Measurements from ENCODE around the gene KIF5B.
"Not testable (repeated sequence)": the region's sequence is repeated elsewhere in the genome, so short reads cannot be mapped to it uniquely, and the experiment has no call there.

Gene KIF5B

DNA sequence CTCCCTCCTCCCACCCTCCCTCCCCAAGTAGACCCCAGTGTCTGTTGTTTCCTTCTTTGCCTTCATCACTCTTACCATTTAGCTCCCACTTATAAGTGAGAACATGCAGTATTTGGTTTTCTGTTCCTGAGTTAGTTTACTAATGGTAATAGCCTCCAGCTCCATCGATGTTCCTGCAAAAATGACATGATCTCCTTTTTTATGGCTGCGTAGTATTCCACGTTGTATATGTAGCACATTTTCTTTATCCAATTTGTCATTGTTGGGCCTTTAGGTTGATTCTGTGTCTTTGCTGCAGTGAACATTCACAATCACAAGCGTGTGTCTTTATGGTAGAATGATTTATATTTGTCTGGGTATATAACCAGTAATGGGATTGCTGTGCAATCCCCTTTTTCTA, 75.8 kb downstream of the KIF5B start:
- WGBS (ENCODE audit: insufficient coverage): 100% methylated on average over 3 of the region's 4 CpGs
- H3K27ac ChIP-seq (ENCODE audit: insufficient read depth in 1 of 2, low read depth in 1 of 2, low read length in 2 of 2, poor library complexity in 1 of 2, severe bottlenecking in 2 of 2): no peak overlapping the region
- H3K27me3 ChIP-seq (replicated peaks in 2 of 5; ENCODE audit: control insufficient read depth in 4 of 5, insufficient read depth in 5 of 5, low read length in 4 of 5): peaks cover 0 to 15% (median 0%) of the 10 kb centered on the region in 5 experiments
- no peaks in the 10 kb centered on the region for H3K36me3 ChIP-seq (ENCODE audit: control insufficient read depth in 4 of 4, insufficient read depth in 4 of 4, low read length in 3 of 4)
- no peak overlapping the region for H3K4me3 ChIP-seq (ENCODE audit: control insufficient read depth in 1 of 7, extremely low read depth in 1 of 7, insufficient read depth in 4 of 7, low read depth in 2 of 7, low read length in 6 of 7)
- H3K9me3 ChIP-seq (ENCODE audit: control extremely low read depth in 1 of 5, control insufficient read depth in 4 of 5, insufficient read depth in 2 of 5, low read depth in 1 of 5, low read length in 4 of 5): peaks cover 0 to 4% (median 0%) of the 10 kb centered on the region in 5 experiments
- POLR2A ChIA-PET: no interaction called here
- DNase-seq: no peak
- CTCF ChIA-PET: interaction anchor here (0.6 to 1.4 kb wide), 3 partner anchors 31 to 248 kb away, joined by 3 to 4 read pairs (median 3); no protein-coding TSS in a partner anchor
- H3K4me1 ChIP-seq (ENCODE audit: control extremely low read depth in 1 of 4, control insufficient read depth in 4 of 4, insufficient read depth in 4 of 4, low read length in 3 of 4): peaks cover 3 to 13% (median 10%) of the 10 kb centered on the region in 4 experiments

DNA sequence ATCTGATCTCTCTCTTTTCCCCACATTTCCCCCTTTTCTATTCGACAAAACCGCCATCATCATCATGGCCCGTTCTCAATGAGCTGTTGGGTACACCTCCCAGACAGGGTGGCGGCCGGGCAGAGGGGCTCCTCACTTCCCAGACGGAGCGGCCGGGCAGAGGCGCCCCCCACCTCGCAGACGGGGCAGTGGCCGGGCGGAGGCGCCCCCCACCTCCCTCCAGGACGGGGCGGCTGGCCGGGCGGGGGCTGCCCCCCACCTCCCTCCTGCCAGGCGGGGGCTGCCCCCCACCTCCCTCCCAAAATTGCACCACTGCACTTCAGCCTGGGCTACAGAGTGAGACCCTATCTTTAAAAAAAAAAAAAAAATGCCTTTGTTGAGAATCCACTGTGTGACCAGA, 77.2 kb downstream of the KIF5B start:
- 100% methylated on average over 5 of the region's 19 CpGs for WGBS (ENCODE audit: insufficient coverage)
- POLR2A ChIA-PET; H3K36me3 ChIP-seq (ENCODE audit: control insufficient read depth in 4 of 4, insufficient read depth in 4 of 4, low read length in 3 of 4); H3K27ac ChIP-seq (ENCODE audit: insufficient read depth in 1 of 2, low read depth in 1 of 2, low read length in 2 of 2, poor library complexity in 1 of 2, severe bottlenecking in 2 of 2); CTCF ChIA-PET; H3K9me3 ChIP-seq (ENCODE audit: control extremely low read depth in 1 of 5, control insufficient read depth in 4 of 5, insufficient read depth in 2 of 5, low read depth in 1 of 5, low read length in 4 of 5); DNase-seq; H3K4me3 ChIP-seq (ENCODE audit: control insufficient read depth in 1 of 7, extremely low read depth in 1 of 7, insufficient read depth in 4 of 7, low read depth in 2 of 7, low read length in 6 of 7): not testable (repeated sequence)
- Histone ChIP-seq H3K27me3 (replicated peaks in 2 of 5; ENCODE audit: control insufficient read depth in 4 of 5, insufficient read depth in 5 of 5, low read length in 4 of 5) (peaks cover 0 to 15% (median 0%) of the 10 kb centered on the region in 5 experiments), H3K4me1 (ENCODE audit: control extremely low read depth in 1 of 4, control insufficient read depth in 4 of 4, insufficient read depth in 4 of 4, low read length in 3 of 4) (peaks cover 3 to 13% (median 10%) of the 10 kb centered on the region in 4 experiments)

DNA sequence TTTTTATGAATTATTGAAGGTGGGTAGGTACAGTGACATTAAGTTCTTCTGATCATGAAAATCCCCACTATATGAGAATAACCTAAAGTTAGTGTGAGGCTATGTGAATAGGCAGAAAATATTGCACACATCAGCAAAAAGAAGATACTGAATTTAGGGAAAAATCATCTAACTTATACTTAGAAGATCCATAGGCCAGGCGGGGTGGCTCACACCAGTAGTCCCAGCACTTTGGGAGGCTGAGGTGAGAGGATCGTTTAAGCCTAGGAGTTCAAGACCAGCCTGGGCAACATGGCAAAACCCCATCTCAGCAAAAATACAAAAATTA, 78.1 kb downstream of the KIF5B start:
- ChIA-PET CTCF (interaction anchor here (0.6 to 1.1 kb wide), 2 partner anchors 55 to 356 kb away, joined by 3 read pairs; no protein-coding TSS in a partner anchor), POLR2A (no interaction called here)
- WGBS (ENCODE audit: insufficient coverage): 100% methylated on average over 1 of the region's 2 CpGs
- Histone ChIP-seq H3K36me3 (ENCODE audit: control insufficient read depth in 4 of 4, insufficient read depth in 4 of 4, low read length in 3 of 4) (no peaks in the 10 kb centered on the region), H3K9me3 (ENCODE audit: control extremely low read depth in 1 of 5, control insufficient read depth in 4 of 5, insufficient read depth in 2 of 5, low read depth in 1 of 5, low read length in 4 of 5) (peaks cover 0 to 4% (median 0%) of the 10 kb centered on the region in 5 experiments), H3K4me1 (ENCODE audit: control extremely low read depth in 1 of 4, control insufficient read depth in 4 of 4, insufficient read depth in 4 of 4, low read length in 3 of 4) (peaks cover 5 to 13% (median 10%) of the 10 kb centered on the region in 4 experiments), H3K27me3 (replicated peaks in 2 of 5; ENCODE audit: control insufficient read depth in 4 of 5, insufficient read depth in 5 of 5, low read length in 4 of 5) (peaks cover 0 to 10% (median 0%) of the 10 kb centered on the region in 5 experiments), H3K4me3 (ENCODE audit: control insufficient read depth in 1 of 7, extremely low read depth in 1 of 7, insufficient read depth in 4 of 7, low read depth in 2 of 7, low read length in 6 of 7) (no peak overlapping the region), H3K27ac (ENCODE audit: insufficient read depth in 1 of 2, low read depth in 1 of 2, low read length in 2 of 2, poor library complexity in 1 of 2, severe bottlenecking in 2 of 2) (no peak overlapping the region)
- DNase-seq: no peak

DNA sequence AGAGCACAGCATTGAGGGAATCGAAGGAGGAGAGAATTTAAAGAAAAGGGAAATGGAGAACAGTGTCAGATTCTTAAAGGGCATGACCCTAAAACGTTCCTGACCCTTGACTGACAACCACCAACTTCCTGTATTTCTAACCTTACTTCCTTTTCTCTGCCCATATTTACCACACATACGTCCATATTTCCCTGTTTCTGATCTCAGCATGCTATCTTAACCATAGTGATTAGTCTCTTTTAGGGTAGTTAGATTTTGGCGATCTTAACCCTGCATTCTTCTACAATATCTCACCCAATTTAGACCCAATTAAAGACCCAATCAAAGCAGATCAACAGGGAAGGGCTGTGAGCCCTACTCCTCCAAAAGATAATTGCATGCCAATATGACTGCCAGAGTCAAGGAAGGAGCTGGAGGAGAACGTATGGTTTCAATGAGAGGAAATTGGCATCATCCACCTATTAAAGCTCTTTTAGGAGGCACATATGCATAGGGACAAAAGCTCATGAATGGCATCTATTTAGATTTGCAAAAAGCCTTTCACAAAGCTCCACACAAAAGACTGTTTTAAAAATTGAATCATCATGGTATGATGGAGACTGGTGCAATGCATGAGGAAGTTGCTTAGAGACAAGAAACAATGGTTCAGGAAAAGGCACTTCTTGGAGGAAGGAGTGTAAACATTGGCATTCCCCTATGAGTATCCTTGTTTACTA, 78.6 kb downstream of the KIF5B start:
- Histone ChIP-seq H3K27ac (ENCODE audit: insufficient read depth in 1 of 2, low read depth in 1 of 2, low read length in 2 of 2, poor library complexity in 1 of 2, severe bottlenecking in 2 of 2) (no peak overlapping the region), H3K27me3 (replicated peaks in 2 of 5; ENCODE audit: control insufficient read depth in 4 of 5, insufficient read depth in 5 of 5, low read length in 4 of 5) (peaks cover 0 to 12% (median 0%) of the 10 kb centered on the region in 5 experiments), H3K36me3 (ENCODE audit: control insufficient read depth in 4 of 4, insufficient read depth in 4 of 4, low read length in 3 of 4) (no peaks in the 10 kb centered on the region), H3K9me3 (ENCODE audit: control extremely low read depth in 1 of 5, control insufficient read depth in 4 of 5, insufficient read depth in 2 of 5, low read depth in 1 of 5, low read length in 4 of 5) (peaks cover 0 to 4% (median 0%) of the 10 kb centered on the region in 5 experiments), H3K4me1 (ENCODE audit: control extremely low read depth in 1 of 4, control insufficient read depth in 4 of 4, insufficient read depth in 4 of 4, low read length in 3 of 4) (peaks cover 5 to 13% (median 10%) of the 10 kb centered on the region in 4 experiments), H3K4me3 (ENCODE audit: control insufficient read depth in 1 of 7, extremely low read depth in 1 of 7, insufficient read depth in 4 of 7, low read depth in 2 of 7, low read length in 6 of 7) (peak overlapping the region in 1 of 7 experiments; percentile 3)
- POLR2A ChIA-PET: no interaction called here
- CTCF ChIA-PET: interaction anchor here (0.6 to 1.1 kb wide), 3 partner anchors 55 to 356 kb away, joined by 3 read pairs; no protein-coding TSS in a partner anchor
- WGBS (ENCODE audit: insufficient coverage): 19% methylated on average over 3 of the region's 5 CpGs
- peak; percentile 60 to 89 (median 84) for DNase-seq

DNA sequence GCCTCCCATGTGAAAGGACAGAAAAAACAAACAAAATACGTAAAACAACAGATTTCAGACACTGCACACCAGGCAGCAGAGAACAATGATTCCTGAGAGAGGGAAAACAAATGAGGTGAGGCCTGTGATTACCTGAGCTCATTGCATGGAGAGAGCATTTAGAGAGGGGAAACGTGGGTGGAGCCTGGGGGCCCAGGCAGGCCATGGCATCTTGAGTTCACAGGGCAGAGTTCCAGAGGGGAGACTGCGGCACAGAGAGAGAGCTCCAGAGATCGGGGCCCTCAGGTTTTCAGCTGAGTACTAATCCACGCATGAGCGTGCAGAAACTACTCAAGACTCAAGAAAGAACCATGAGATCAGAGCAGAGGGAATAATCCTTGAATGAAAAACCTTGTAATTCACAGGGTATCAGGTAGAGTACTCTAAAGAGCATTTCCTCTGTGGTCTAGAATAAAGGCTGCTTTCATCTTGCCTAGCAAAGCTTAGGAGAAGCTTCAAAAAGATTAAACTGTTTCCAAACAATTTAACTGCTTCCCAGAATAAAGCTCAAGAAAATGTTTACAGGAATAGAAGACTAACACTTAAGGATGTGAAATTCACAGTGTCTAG, 81.0 kb downstream of the KIF5B start:
- H3K4me1 ChIP-seq (ENCODE audit: control extremely low read depth in 1 of 4, control insufficient read depth in 4 of 4, insufficient read depth in 4 of 4, low read length in 3 of 4): peaks cover 5 to 13% (median 10%) of the 10 kb centered on the region in 4 experiments
- DNase-seq: no peak
- 95% methylated on average over 5 of the region's 6 CpGs for WGBS (ENCODE audit: insufficient coverage)
- H3K27me3 ChIP-seq (replicated peaks in 2 of 5; ENCODE audit: control insufficient read depth in 4 of 5, insufficient read depth in 5 of 5, low read length in 4 of 5): peaks cover 0 to 15% (median 0%) of the 10 kb centered on the region in 5 experiments
- POLR2A ChIA-PET: no interaction called here
- H3K4me3 ChIP-seq (ENCODE audit: control insufficient read depth in 1 of 7, extremely low read depth in 1 of 7, insufficient read depth in 4 of 7, low read depth in 2 of 7, low read length in 6 of 7): no peak overlapping the region
- no peaks in the 10 kb centered on the region for H3K36me3 ChIP-seq (ENCODE audit: control insufficient read depth in 4 of 4, insufficient read depth in 4 of 4, low read length in 3 of 4)
- H3K27ac ChIP-seq (ENCODE audit: insufficient read depth in 1 of 2, low read depth in 1 of 2, low read length in 2 of 2, poor library complexity in 1 of 2, severe bottlenecking in 2 of 2): no peak overlapping the region
- H3K9me3 ChIP-seq (ENCODE audit: control extremely low read depth in 1 of 5, control insufficient read depth in 4 of 5, insufficient read depth in 2 of 5, low read depth in 1 of 5, low read length in 4 of 5): peaks cover 0 to 4% (median 0%) of the 10 kb centered on the region in 5 experiments
- CTCF ChIA-PET: no interaction called here

DNA sequence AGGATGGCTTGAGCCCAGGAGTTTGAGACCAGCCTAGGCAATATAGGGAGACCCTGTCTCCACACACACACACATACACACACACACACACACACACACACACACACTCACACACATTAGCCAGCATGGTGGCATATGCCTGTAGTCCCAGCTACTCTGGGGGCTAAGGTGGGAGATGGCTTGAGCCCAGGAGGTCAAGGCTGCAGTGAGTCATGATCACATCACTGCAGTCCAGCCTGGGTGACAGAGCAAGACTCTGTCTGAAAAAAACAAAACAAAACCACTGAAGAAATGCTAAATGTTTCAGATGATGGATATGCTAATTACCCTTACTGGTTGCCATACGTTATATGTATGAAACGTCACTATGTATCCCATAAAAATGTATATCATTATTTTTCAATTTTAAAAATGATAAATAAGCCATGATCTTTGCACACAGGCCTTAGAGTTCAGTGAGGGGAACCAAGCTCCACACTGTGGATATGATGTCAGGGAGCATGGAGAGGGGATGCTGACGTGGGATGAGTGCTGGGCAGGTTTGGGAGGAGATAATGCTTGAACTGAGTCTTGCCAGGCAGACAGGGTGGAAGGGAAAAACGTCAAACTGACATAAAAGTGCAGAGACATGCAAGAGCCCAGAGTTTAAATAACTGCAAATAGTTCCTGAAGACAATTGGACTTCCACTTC, 81.6 kb downstream of the KIF5B start:
- Histone ChIP-seq H3K4me3 (ENCODE audit: control insufficient read depth in 1 of 7, extremely low read depth in 1 of 7, insufficient read depth in 4 of 7, low read depth in 2 of 7, low read length in 6 of 7) (no peak overlapping the region), H3K9me3 (ENCODE audit: control extremely low read depth in 1 of 5, control insufficient read depth in 4 of 5, insufficient read depth in 2 of 5, low read depth in 1 of 5, low read length in 4 of 5) (peaks cover 0 to under 1% (median 0%) of the 10 kb centered on the region in 5 experiments), H3K27me3 (replicated peaks in 2 of 5; ENCODE audit: control insufficient read depth in 4 of 5, insufficient read depth in 5 of 5, low read length in 4 of 5) (peaks cover 0 to 13% (median 0%) of the 10 kb centered on the region in 5 experiments), H3K36me3 (ENCODE audit: control insufficient read depth in 4 of 4, insufficient read depth in 4 of 4, low read length in 3 of 4) (no peaks in the 10 kb centered on the region), H3K4me1 (ENCODE audit: control extremely low read depth in 1 of 4, control insufficient read depth in 4 of 4, insufficient read depth in 4 of 4, low read length in 3 of 4) (peaks cover 5 to 13% (median 10%) of the 10 kb centered on the region in 4 experiments), H3K27ac (ENCODE audit: insufficient read depth in 1 of 2, low read depth in 1 of 2, low read length in 2 of 2, poor library complexity in 1 of 2, severe bottlenecking in 2 of 2) (no peak overlapping the region)
- DNase-seq: no peak
- ChIA-PET CTCF (interaction anchor here (1.0 kb wide), 1 partner anchor 30 kb away, joined by 4 read pairs; no protein-coding TSS in a partner anchor), POLR2A (no interaction called here)
- 90% methylated on average over 2 of the region's 4 CpGs for WGBS (ENCODE audit: insufficient coverage)

Data from common myeloid progenitor, CD34-positive (primary cell).